Measurements from ENCODE around the gene GIT2. TPM values are rescaled to one million over a fixed set of nuclear protein-coding genes. Genes with fewer than 3 reads are reported as not detected.
A peak's percentile ranks its signal among the peaks of the same experiment; 100 is the strongest.

The GIT2 gene
- total and polyA plus RNA-seq, 4 donors = 9.3 to 78.0 (median 39.6) TPM

GRCh38 chr12:109961612-109962011, 34.6 kb downstream of the GIT2 start:
- WGBS, 2 donors = 41 to 55% methylated on average over 6 of the region's 6 CpGs
- H3K4me3 ChIP-seq (ENCODE audit: low read length in 2 of 2) = no peak overlapping the region
- H3K27me3 ChIP-seq (ENCODE audit: control insufficient read depth in 1 of 2, insufficient read depth in 2 of 2, low read length in 1 of 2) = no peaks in the 10 kb centered on the region
- ATAC-seq (ENCODE audit: low FRiP score) (no peak), DNase-seq (no peak)
- no peaks in the 10 kb centered on the region for H3K4me1 ChIP-seq (ENCODE audit: control insufficient read depth in 1 of 2, insufficient read depth in 2 of 2, low read length in 2 of 2)
- no peak overlapping the region for H3K27ac ChIP-seq (ENCODE audit: low read depth in 1 of 2, low read length in 2 of 2)
- H3K36me3 ChIP-seq (ENCODE audit: control insufficient read depth in 1 of 2, insufficient read depth in 2 of 2, low read length in 1 of 2) = peaks cover 6 to 18% of the 10 kb centered on the region in 2 donors
- intact Hi-C loops (cut with DNase I) = no loop called here
- H3K9me3 ChIP-seq (ENCODE audit: control insufficient read depth, low read length) = no peaks in the 10 kb centered on the region

- Histone ChIP-seq H3K4me3 (ENCODE audit: low read length in 2 of 2) (no peak overlapping the region), H3K36me3 (ENCODE audit: control insufficient read depth in 1 of 2, insufficient read depth in 2 of 2, low read length in 1 of 2) (peaks cover 6 to 18% of the 10 kb centered on the region in 2 donors), H3K27me3 (ENCODE audit: control insufficient read depth in 1 of 2, insufficient read depth in 2 of 2, low read length in 1 of 2) (no peaks in the 10 kb centered on the region), H3K27ac (ENCODE audit: low read depth in 1 of 2, low read length in 2 of 2) (no peak overlapping the region), H3K9me3 (ENCODE audit: control insufficient read depth, low read length) (no peaks in the 10 kb centered on the region), H3K4me1 (ENCODE audit: control insufficient read depth in 1 of 2, insufficient read depth in 2 of 2, low read length in 2 of 2) (no peaks in the 10 kb centered on the region)
- DNase-seq (peak in 1 of 2 donors; percentile 54), ATAC-seq (ENCODE audit: low FRiP score) (peak; percentile 57)
- intact Hi-C loops (cut with DNase I) = no loop called here
- WGBS, 2 donors = 36 to 58% methylated on average over 14 of the region's 14 CpGs
These were observed 35.0 kb downstream of the GIT2 start for GRCh38 chr12:109961201-109961600.

- intact Hi-C loops (cut with DNase I) = no loop called here
These were observed 36.6 kb downstream of the GIT2 start for GRCh38 chr12:109959411-109960093.

GRCh38 chr12:109958374-109958773, 37.8 kb downstream of the GIT2 start:
- Histone ChIP-seq H3K4me3 (ENCODE audit: low read length in 2 of 2) (no peak overlapping the region), H3K4me1 (ENCODE audit: control insufficient read depth in 1 of 2, insufficient read depth in 2 of 2, low read length in 2 of 2) (peaks cover 0 to 2% of the 10 kb centered on the region in 2 donors), H3K9me3 (ENCODE audit: control insufficient read depth, low read length) (no peaks in the 10 kb centered on the region), H3K36me3 (ENCODE audit: control insufficient read depth in 1 of 2, insufficient read depth in 2 of 2, low read length in 1 of 2) (peaks cover 3 to 10% of the 10 kb centered on the region in 2 donors), H3K27me3 (ENCODE audit: control insufficient read depth in 1 of 2, insufficient read depth in 2 of 2, low read length in 1 of 2) (no peaks in the 10 kb centered on the region), H3K27ac (ENCODE audit: low read depth in 1 of 2, low read length in 2 of 2) (no peak overlapping the region)
- no peak for DNase-seq
- WGBS, 2 donors = 96 to 99% methylated on average over 7 of the region's 7 CpGs
- intact Hi-C loops (cut with DNase I) = no loop called here
- no peak for ATAC-seq (ENCODE audit: low FRiP score)

More at GRCh38 chr12:109959411-109960093, 36.6 kb downstream of the GIT2 start:
- Histone ChIP-seq H3K4me1 (ENCODE audit: control insufficient read depth in 1 of 2, insufficient read depth in 2 of 2, low read length in 2 of 2) (no peaks in the 10 kb centered on the region), H3K27ac (ENCODE audit: low read depth in 1 of 2, low read length in 2 of 2) (no peak overlapping the region), H3K4me3 (ENCODE audit: low read length in 2 of 2) (no peak overlapping the region), H3K9me3 (ENCODE audit: control insufficient read depth, low read length) (no peaks in the 10 kb centered on the region), H3K36me3 (ENCODE audit: control insufficient read depth in 1 of 2, insufficient read depth in 2 of 2, low read length in 1 of 2) (peaks cover 3 to 13% of the 10 kb centered on the region in 2 donors), H3K27me3 (ENCODE audit: control insufficient read depth in 1 of 2, insufficient read depth in 2 of 2, low read length in 1 of 2) (no peaks in the 10 kb centered on the region)
- DNase-seq (no peak), ATAC-seq (ENCODE audit: low FRiP score) (no peak)
- WGBS, 2 donors = 94% methylated on average over 8 of the region's 8 CpGs

- WGBS, 2 donors = 89 to 93% methylated on average over 5 of the region's 5 CpGs
- ATAC-seq (ENCODE audit: low FRiP score) (no peak), DNase-seq (no peak)
- Histone ChIP-seq H3K27ac (ENCODE audit: low read depth in 1 of 2, low read length in 2 of 2) (peak overlapping the region in 1 of 2 donors; percentile 95), H3K27me3 (ENCODE audit: control insufficient read depth in 1 of 2, insufficient read depth in 2 of 2, low read length in 1 of 2) (no peaks in the 10 kb centered on the region), H3K9me3 (ENCODE audit: control insufficient read depth, low read length) (no peaks in the 10 kb centered on the region), H3K4me3 (ENCODE audit: low read length in 2 of 2) (no peak overlapping the region), H3K4me1 (ENCODE audit: control insufficient read depth in 1 of 2, insufficient read depth in 2 of 2, low read length in 2 of 2) (peaks cover 4% of the 10 kb centered on the region in 2 donors), H3K36me3 (ENCODE audit: control insufficient read depth in 1 of 2, insufficient read depth in 2 of 2, low read length in 1 of 2) (peaks cover 0 to 5% of the 10 kb centered on the region in 2 donors)
- intact Hi-C loops (cut with DNase I) = loop anchor here in 1 of 2 donors (5.0 kb wide), 1 partner anchor 44 kb away; the partner anchor contains the start of genes ANKRD13A and GIT2
These were observed 42.5 kb downstream of the GIT2 start for GRCh38 chr12:109953656-109954055.

GRCh38 chr12:109952873-109953272, 43.3 kb downstream of the GIT2 start:
- Histone ChIP-seq H3K9me3 (ENCODE audit: control insufficient read depth, low read length) (no peaks in the 10 kb centered on the region), H3K36me3 (ENCODE audit: control insufficient read depth in 1 of 2, insufficient read depth in 2 of 2, low read length in 1 of 2) (peaks cover 0 to 6% of the 10 kb centered on the region in 2 donors), H3K4me3 (ENCODE audit: low read length in 2 of 2) (no peak overlapping the region), H3K27me3 (ENCODE audit: control insufficient read depth in 1 of 2, insufficient read depth in 2 of 2, low read length in 1 of 2) (no peaks in the 10 kb centered on the region), H3K27ac (ENCODE audit: low read depth in 1 of 2, low read length in 2 of 2) (peak overlapping the region; percentile 32 to 95), H3K4me1 (ENCODE audit: control insufficient read depth in 1 of 2, insufficient read depth in 2 of 2, low read length in 2 of 2) (peaks cover 4% of the 10 kb centered on the region in 2 donors)
- intact Hi-C loops (cut with DNase I) = loop anchor here in 1 of 2 donors (5.0 kb wide), 1 partner anchor 44 kb away; the partner anchor contains the start of genes ANKRD13A and GIT2
- 43 to 45% methylated on average over 8 of the region's 8 CpGs for WGBS, 2 donors
- DNase-seq (no peak), ATAC-seq (ENCODE audit: low FRiP score) (no peak)

GRCh38 chr12:109952160-109952858, 43.9 kb downstream of the GIT2 start:
- H3K36me3 ChIP-seq (ENCODE audit: control insufficient read depth in 1 of 2, insufficient read depth in 2 of 2, low read length in 1 of 2) = peaks cover 0 to 6% of the 10 kb centered on the region in 2 donors
- peak overlapping the region; percentile 59 to 95 for H3K27ac ChIP-seq (ENCODE audit: low read depth in 1 of 2, low read length in 2 of 2)
- peaks cover 4% of the 10 kb centered on the region in 2 donors for H3K4me1 ChIP-seq (ENCODE audit: control insufficient read depth in 1 of 2, insufficient read depth in 2 of 2, low read length in 2 of 2)
- intact Hi-C loops (cut with DNase I) = loop anchor here in 1 of 2 donors (5.0 kb wide), 1 partner anchor 45 kb away; the partner anchor contains the start of genes ANKRD13A and GIT2
- DNase-seq (peak in 1 of 2 donors; percentile 48), ATAC-seq (ENCODE audit: low FRiP score) (no peak)
- H3K9me3 ChIP-seq (ENCODE audit: control insufficient read depth, low read length) = no peaks in the 10 kb centered on the region
- WGBS, 2 donors = 78 to 80% methylated on average over 11 of the region's 11 CpGs
- no peak overlapping the region for H3K4me3 ChIP-seq (ENCODE audit: low read length in 2 of 2)
- H3K27me3 ChIP-seq (ENCODE audit: control insufficient read depth in 1 of 2, insufficient read depth in 2 of 2, low read length in 1 of 2) = no peaks in the 10 kb centered on the region

- Histone ChIP-seq H3K27me3 (ENCODE audit: control insufficient read depth in 1 of 2, insufficient read depth in 2 of 2, low read length in 1 of 2) (no peaks in the 10 kb centered on the region), H3K27ac (ENCODE audit: low read depth in 1 of 2, low read length in 2 of 2) (peak overlapping the region; percentile 3 to 95), H3K4me3 (ENCODE audit: low read length in 2 of 2) (no peak overlapping the region), H3K9me3 (ENCODE audit: control insufficient read depth, low read length) (no peaks in the 10 kb centered on the region), H3K4me1 (ENCODE audit: control insufficient read depth in 1 of 2, insufficient read depth in 2 of 2, low read length in 2 of 2) (peaks cover 4% of the 10 kb centered on the region in 2 donors), H3K36me3 (ENCODE audit: control insufficient read depth in 1 of 2, insufficient read depth in 2 of 2, low read length in 1 of 2) (peaks cover 0 to 5% of the 10 kb centered on the region in 2 donors)
- ATAC-seq (ENCODE audit: low FRiP score) (no peak), DNase-seq (no peak)
- 60 to 63% methylated on average over 7 of the region's 7 CpGs for WGBS, 2 donors
- intact Hi-C loops (cut with DNase I) = loop anchor here in 1 of 2 donors (5.0 kb wide), 1 partner anchor 46 kb away; the partner anchor contains the start of genes ANKRD13A and GIT2
These were observed 44.4 kb downstream of the GIT2 start for GRCh38 chr12:109951751-109952150.

Data from aorta (tissue), 5 donors.